Keratinocyte (primary cell): ENCODE data around the gene FUBP1. TPM values are rescaled to one million over a fixed set of nuclear protein-coding genes. Genes with fewer than 3 reads are reported as not detected.

Experiments
- DNase-seq: peaks from one replicate; pipeline ENCODE4 v3.0.0-alpha.2; 2011; ENCODE audit warnings: low read depth, missing footprints, low spot score
- FAIRE-seq: peaks from 2 replicates; lab custom pipeline; 2011; peaks lifted over from hg19 to GRCh38; lab: Jason Lieb, UNC
- H2AFZ ChIP-seq: 2 replicates; pipeline ENCODE4 v1.6.0; 2012; ENCODE audit warnings: low read length, control low read depth, inconsistent platforms; ENCODE audit not compliant: control insufficient read depth
- H3K27ac ChIP-seq: 2 replicates; pipeline ENCODE4 v1.5.1; 2011; ENCODE audit warnings: low read length; ENCODE audit not compliant: control insufficient read depth, insufficient read depth
- H3K27me3 ChIP-seq: 3 replicates; pipeline ENCODE4 v1.6.0; 2011; ENCODE audit warnings: low read length; ENCODE audit not compliant: control insufficient read depth, insufficient read depth; ENCODE audit errors: extremely low read depth
- H3K36me3 ChIP-seq, 2 experiments: 2 replicates in 1 of 2; 3 replicates in 1 of 2; pipeline ENCODE4 v1.5.1; 2011; ENCODE audit warnings: low read length in 2 of 2, mild to moderate bottlenecking in 1 of 2; ENCODE audit not compliant: control insufficient read depth in 2 of 2, insufficient read depth in 2 of 2; ENCODE audit errors: extremely low read depth in 1 of 2
- H3K4me1 ChIP-seq: 3 replicates; pipeline ENCODE4 v1.5.1; 2011; ENCODE audit warnings: low read length; ENCODE audit not compliant: control insufficient read depth, insufficient read depth; ENCODE audit errors: extremely low read depth
- H3K4me2 ChIP-seq: 3 replicates; pipeline ENCODE4 v1.6.0; 2011; ENCODE audit warnings: low read depth, low read length; ENCODE audit not compliant: control insufficient read depth, insufficient read depth; ENCODE audit errors: extremely low read depth
- H3K4me3 ChIP-seq, 3 experiments: fragments of 200-600 bp in 1 of 3; sonication (generic) in 1 of 3; 2 replicates in 2 of 3; 3 replicates in 1 of 3; pipeline ENCODE4 v1.5.1; 2011 to 2016; ENCODE audit warnings: low read length in 3 of 3, mild to moderate bottlenecking in 3 of 3, control low read depth in 2 of 3, inconsistent platforms in 1 of 3, low read depth in 1 of 3, mixed read lengths in 1 of 3, mixed run types in 1 of 3, moderate library complexity in 1 of 3; ENCODE audit not compliant: control insufficient read depth in 2 of 3, insufficient read depth in 2 of 3; ENCODE audit errors: extremely low read depth in 1 of 3
- H3K79me2 ChIP-seq: 2 replicates; pipeline ENCODE4 v1.6.0; 2012; ENCODE audit warnings: low read length; ENCODE audit not compliant: control insufficient read depth, insufficient read depth
- H3K9ac ChIP-seq: 3 replicates; pipeline ENCODE4 v1.6.0; 2011; ENCODE audit warnings: low read length; ENCODE audit not compliant: control insufficient read depth, insufficient read depth; ENCODE audit errors: extremely low read depth
- H3K9me1 ChIP-seq: 3 replicates; pipeline ENCODE4 v1.6.0; 2011; ENCODE audit warnings: low read length; ENCODE audit not compliant: control insufficient read depth, insufficient read depth; ENCODE audit errors: extremely low read depth
- H3K9me3 ChIP-seq: 2 replicates; pipeline ENCODE4 v1.5.1; 2012; ENCODE audit warnings: low read depth, low read length; ENCODE audit not compliant: control insufficient read depth
- H4K20me1 ChIP-seq: 3 replicates; pipeline ENCODE4 v1.6.0; 2011; ENCODE audit warnings: low read length; ENCODE audit not compliant: control insufficient read depth, insufficient read depth; ENCODE audit errors: extremely low read depth
- EZH2 ChIP-seq: IDR thresholded peaks from one replicate; pipeline ENCODE4 v1.6.1; 2012; ENCODE audit warnings: inconsistent platforms, mild to moderate bottlenecking, low read length, moderate library complexity
- dilution Hi-C: fragments of 300-500 bp; cut with MboI; formaldehyde crosslinking; loops from one replicate; pipeline ENCODE4 v1.7.0; 2020; ENCODE audit warnings: low sequenced_read_pairs; ENCODE audit not compliant: extremely low pct_ligation_motif_present
- polyA plus RNA-seq, 5 experiments: library from polyadenylated mRNA; depleted of rRNA in 3 of 5; stranded (reverse) in 3 of 5; stranded (forward) in 1 of 5; unstranded in 1 of 5; fragments of >200 nt; gene quantifications; 1 replicate in 1 of 5; 2 replicates in 3 of 5; 3 replicates in 1 of 5; pipeline versions ENCODE4 v1.2.1 to v1.2.3, GENCODE V29; 2011 to 2012; ENCODE audit warnings: missing spikeins in 2 of 5, low read depth in 1 of 5, low replicate concordance in 1 of 5
- TF ChIP-seq, protein P1 (sequence below), 3 experiments: IDR thresholded peaks in 1 of 3; conservative IDR thresholded peaks in 1 of 3; optimal IDR thresholded peaks in 1 of 3; 2 replicates in 2 of 3; 3 replicates in 1 of 3; pipeline versions ENCODE3 to v1.5.1; 2011; ENCODE audit warnings: low read length in 3 of 3, mild to moderate bottlenecking in 3 of 3, moderate library complexity in 2 of 3, control low read depth in 1 of 3, inconsistent platforms in 1 of 3; ENCODE audit not compliant: insufficient read depth in 2 of 3; ENCODE audit errors: extremely low read depth in 1 of 3

Gene FUBP1
- polyA plus RNA-seq, 1 donor (not counting 4 experiments of a cell fraction or from before 2014, with no cell fraction given), result 137 TPM

DNA sequence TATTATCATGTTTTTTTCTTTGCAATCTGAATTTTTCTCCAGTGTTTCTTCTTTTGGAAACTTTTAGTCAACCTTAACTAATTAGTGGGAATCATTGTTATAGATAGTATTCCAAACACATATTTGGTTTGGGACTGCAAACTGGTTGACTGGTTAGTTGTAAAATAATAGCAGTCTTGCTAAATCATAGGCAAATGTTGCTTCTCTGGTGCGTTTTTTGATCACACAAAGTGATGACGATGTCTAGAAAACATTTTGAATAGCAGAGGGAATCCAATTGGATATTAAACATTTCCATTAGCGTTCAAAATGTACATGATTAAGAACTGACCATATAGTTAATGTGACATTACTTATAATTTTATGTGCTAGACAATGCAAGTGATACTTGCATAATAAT, 30.4 kb upstream of the FUBP1 start:
- dilution Hi-C loops, result no loop called here
- Histone ChIP-seq H2AFZ (no peak overlapping the region), H3K9me1 (no peaks in the 10 kb centered on the region), H3K4me1 (peaks cover 4% of the 10 kb centered on the region), H4K20me1 (no peaks in the 10 kb centered on the region), H3K36me3 (no peaks in the 10 kb centered on the region), H3K27ac (no peak overlapping the region), H3K9ac (no peak overlapping the region), H3K4me3 (no peak overlapping the region), H3K4me2 (no peak overlapping the region), H3K79me2 (peaks cover 18% of the 10 kb centered on the region), H3K27me3 (no peaks in the 10 kb centered on the region), H3K9me3 (no peaks in the 10 kb centered on the region)
- FAIRE-seq (no peak), DNase-seq (no peak)
- TF ChIP-seq, protein P1, sequence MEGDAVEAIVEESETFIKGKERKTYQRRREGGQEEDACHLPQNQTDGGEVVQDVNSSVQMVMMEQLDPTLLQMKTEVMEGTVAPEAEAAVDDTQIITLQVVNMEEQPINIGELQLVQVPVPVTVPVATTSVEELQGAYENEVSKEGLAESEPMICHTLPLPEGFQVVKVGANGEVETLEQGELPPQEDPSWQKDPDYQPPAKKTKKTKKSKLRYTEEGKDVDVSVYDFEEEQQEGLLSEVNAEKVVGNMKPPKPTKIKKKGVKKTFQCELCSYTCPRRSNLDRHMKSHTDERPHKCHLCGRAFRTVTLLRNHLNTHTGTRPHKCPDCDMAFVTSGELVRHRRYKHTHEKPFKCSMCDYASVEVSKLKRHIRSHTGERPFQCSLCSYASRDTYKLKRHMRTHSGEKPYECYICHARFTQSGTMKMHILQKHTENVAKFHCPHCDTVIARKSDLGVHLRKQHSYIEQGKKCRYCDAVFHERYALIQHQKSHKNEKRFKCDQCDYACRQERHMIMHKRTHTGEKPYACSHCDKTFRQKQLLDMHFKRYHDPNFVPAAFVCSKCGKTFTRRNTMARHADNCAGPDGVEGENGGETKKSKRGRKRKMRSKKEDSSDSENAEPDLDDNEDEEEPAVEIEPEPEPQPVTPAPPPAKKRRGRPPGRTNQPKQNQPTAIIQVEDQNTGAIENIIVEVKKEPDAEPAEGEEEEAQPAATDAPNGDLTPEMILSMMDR (optimal IDR thresholded peaks at IDR 0.05 in 1 of 3, IDR thresholded peaks at IDR 0.05 in 1 of 3, conservative IDR thresholded peaks at IDR 0.05 in 1 of 3; ENCODE audit: extremely low read depth in 1 of 3, insufficient read depth in 2 of 3, low read length in 3 of 3), result no peak
- TF ChIP-seq EZH2, result no peak

DNA sequence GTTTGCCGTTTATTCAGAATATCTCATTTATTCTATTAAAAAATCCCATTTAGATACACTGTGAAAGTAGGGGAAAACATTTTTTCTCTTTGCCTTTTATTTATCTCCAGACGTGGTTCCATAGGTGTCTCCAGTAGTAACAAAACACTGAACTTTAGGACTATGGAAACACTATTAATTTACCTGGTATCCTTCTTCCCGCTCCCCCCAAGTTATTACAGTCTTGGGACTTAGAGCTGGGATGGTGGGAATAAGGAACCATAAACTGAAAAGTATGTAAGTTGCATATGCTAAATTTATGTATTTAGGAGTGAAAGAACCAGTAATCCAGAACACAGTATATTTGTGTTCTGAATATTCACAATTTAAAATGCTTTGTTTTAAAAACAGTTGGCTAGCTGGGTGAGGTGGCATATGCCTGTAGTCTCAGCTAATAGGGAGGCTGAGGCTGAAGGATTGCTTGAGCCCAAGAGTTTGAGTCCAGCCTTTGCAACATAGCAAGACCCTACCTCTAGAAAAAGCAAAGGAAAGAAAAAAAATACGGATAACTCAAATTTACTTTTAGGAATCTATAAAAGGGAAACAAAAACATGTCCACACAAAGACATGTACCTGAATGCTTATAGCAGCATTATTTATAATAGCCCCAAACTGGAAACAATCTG, 28.9 kb upstream of the FUBP1 start:
- FAIRE-seq (no peak), DNase-seq (no peak)
- Histone ChIP-seq H2AFZ (no peak overlapping the region), H3K9me1 (no peaks in the 10 kb centered on the region), H4K20me1 (no peaks in the 10 kb centered on the region), H3K27ac (no peak overlapping the region), H3K4me2 (peak overlapping the region; percentile 29), H3K9ac (no peak overlapping the region), H3K79me2 (peaks cover 18% of the 10 kb centered on the region), H3K9me3 (no peaks in the 10 kb centered on the region), H3K4me1 (peaks cover 13% of the 10 kb centered on the region), H3K27me3 (no peaks in the 10 kb centered on the region), H3K4me3 (no peak overlapping the region), H3K36me3 (no peaks in the 10 kb centered on the region)
- no peak for TF ChIP-seq EZH2
- TF ChIP-seq, protein P1 (optimal IDR thresholded peaks at IDR 0.05 in 1 of 3, IDR thresholded peaks at IDR 0.05 in 1 of 3, conservative IDR thresholded peaks at IDR 0.05 in 1 of 3; ENCODE audit: extremely low read depth in 1 of 3, insufficient read depth in 2 of 3, low read length in 3 of 3), result no peak
- dilution Hi-C loops, result no loop called here
